CD14-positive monocyte (primary cell): ENCODE data around the gene SHCBP1L. TPM values are rescaled to one million over a fixed set of nuclear protein-coding genes. Genes with fewer than 3 reads are reported as not detected.
"Not testable (repeated sequence)": the region's sequence is repeated elsewhere in the genome, so short reads cannot be mapped to it uniquely, and the experiment has no call there.

Experiments used
- DNase-seq, 3 donors: peaks; one replicate each; pipeline ENCODE4 v3.0.0-alpha.2; 2011 to 2022
- H2AFZ ChIP-seq: 2 replicates; pipeline ENCODE4 v1.6.0; 2012; ENCODE audit warnings: mild to moderate bottlenecking, low read depth, low read length, inconsistent platforms; ENCODE audit not compliant: insufficient read depth, poor library complexity, severe bottlenecking
- H3K27ac ChIP-seq, 2 donors: 1 replicate in 1 of 2; 2 replicates in 1 of 2; pipeline ENCODE4 v1.5.1; 2012 to 2013; ENCODE audit warnings: low read length in 2 of 2, control low read depth in 1 of 2, inconsistent platforms in 1 of 2, low read depth in 1 of 2, mild to moderate bottlenecking in 1 of 2
- H3K27me3 ChIP-seq, 2 donors: one replicate each; pipeline versions ENCODE4 v1.6.0 to v1.6.1; 2011 to 2013; ENCODE audit warnings: low read length in 2 of 2; ENCODE audit not compliant: control insufficient read depth in 2 of 2, insufficient read depth in 2 of 2
- H3K36me3 ChIP-seq, 2 donors: replicated peaks in 1 of 2; 1 replicate in 1 of 2; 2 replicates in 1 of 2; pipeline versions ENCODE4 v1.5.1 to v1.6.1; 2012 to 2013; ENCODE audit warnings: low read length in 2 of 2, control low read depth in 1 of 2, inconsistent platforms in 1 of 2, mild to moderate bottlenecking in 1 of 2; ENCODE audit not compliant: insufficient read depth in 2 of 2, control insufficient read depth in 1 of 2
- H3K4me1 ChIP-seq, 2 donors: 1 replicate in 1 of 2; 2 replicates in 1 of 2; pipeline versions ENCODE4 v1.5.1 to v1.6.1; 2012 to 2013; ENCODE audit warnings: low read length in 2 of 2, control low read depth in 1 of 2, inconsistent platforms in 1 of 2, mild to moderate bottlenecking in 1 of 2, moderate library complexity in 1 of 2; ENCODE audit not compliant: insufficient read depth in 2 of 2, control insufficient read depth in 1 of 2
- H3K4me2 ChIP-seq: replicated peaks from 2 replicates; pipeline ENCODE3; 2012; ENCODE audit warnings: low read length, moderate library complexity, mild to moderate bottlenecking; ENCODE audit not compliant: poor library complexity, severe bottlenecking; ENCODE audit errors: extremely low read depth
- H3K4me3 ChIP-seq, 3 experiments: fragments of 200-600 bp in 1 of 3; sonication (generic) in 1 of 3; replicated peaks in 1 of 3; 1 replicate in 2 of 3; 2 replicates in 1 of 3; pipeline ENCODE4 v1.5.1; 2011 to 2013; ENCODE audit warnings: low read length in 3 of 3, mild to moderate bottlenecking in 3 of 3, control low read depth in 2 of 3, low read depth in 2 of 3, inconsistent platforms in 1 of 3, moderate library complexity in 1 of 3
- H3K79me2 ChIP-seq: 2 replicates; pipeline ENCODE4 v1.6.0; 2012; ENCODE audit warnings: mild to moderate bottlenecking, control low read depth, inconsistent platforms, low read length, moderate library complexity; ENCODE audit not compliant: insufficient read depth
- H3K9ac ChIP-seq: 2 replicates; pipeline ENCODE4 v1.6.0; 2017; ENCODE audit warnings: low read length, mild to moderate bottlenecking; ENCODE audit not compliant: insufficient read depth, poor library complexity, severe bottlenecking
- H3K9me3 ChIP-seq, 2 donors: replicated peaks in 1 of 2; 1 replicate in 1 of 2; 2 replicates in 1 of 2; pipeline versions ENCODE4 v1.5.1 to v1.6.1; 2012 to 2013; ENCODE audit warnings: low read length in 2 of 2, control low read depth in 1 of 2; ENCODE audit not compliant: control insufficient read depth in 1 of 2, insufficient read depth in 1 of 2
- H4K20me1 ChIP-seq: 2 replicates; pipeline ENCODE4 v1.6.0; 2012; ENCODE audit warnings: mild to moderate bottlenecking, low read length, control low read depth, moderate library complexity; ENCODE audit not compliant: insufficient read depth
- H3K27ac Mint-ChIP-seq, 7 donors: one replicate each; pipeline ENCODE4 v1.8.0; 2020; ENCODE audit warnings: mild to moderate bottlenecking in 7 of 7, mixed read lengths in 7 of 7, moderate library complexity in 6 of 7, inconsistent platforms in 2 of 7
- H3K27me3 Mint-ChIP-seq, 3 donors: one replicate each; pipeline ENCODE4 v1.8.0; 2021 to 2022; ENCODE audit warnings: low read depth in 3 of 3, mild to moderate bottlenecking in 3 of 3, mixed read lengths in 3 of 3, moderate library complexity in 3 of 3, inconsistent platforms in 1 of 3
- H3K36me3 Mint-ChIP-seq, 2 donors: one replicate each; pipeline ENCODE4 v1.8.0; 2020; ENCODE audit warnings: mixed read lengths in 2 of 2, inconsistent platforms in 1 of 2, mild to moderate bottlenecking in 1 of 2
- H3K4me1 Mint-ChIP-seq: one replicate; pipeline ENCODE4 v1.8.0; 2020; ENCODE audit warnings: mild to moderate bottlenecking, mixed read lengths
- H3K4me3 Mint-ChIP-seq, 2 donors: one replicate each; pipeline ENCODE4 v1.8.0; 2020; ENCODE audit warnings: mild to moderate bottlenecking in 2 of 2, mixed read lengths in 2 of 2, moderate library complexity in 1 of 2
- H3K9me3 Mint-ChIP-seq, 7 donors: one replicate each; pipeline ENCODE4 v1.8.0; 2020 to 2022; ENCODE audit warnings: mixed read lengths in 7 of 7, mild to moderate bottlenecking in 6 of 7, moderate library complexity in 6 of 7, inconsistent platforms in 2 of 7
- CTCF ChIP-seq: fragments of 200-600 bp; IDR thresholded peaks from one replicate; pipeline ENCODE4 v1.8.0; 2022; ENCODE audit warnings: antibody characterized with exemption, mild to moderate bottlenecking
- WGBS: methylation state at CpG from one replicate; pipeline ENCODE4 v1.1.5; 2013; ENCODE audit warnings: missing lambda C conversion rate; ENCODE audit not compliant: insufficient coverage; 5-methylcytosine and 5-hydroxymethylcytosine counted together
- intact Hi-C, 2 donors: fragments of 100-400 bp; cut with micrococcal nuclease; formaldehyde crosslinking; loops; one replicate each; pipeline versions ENCODE4 v1.15.0 to v1.15.1; 2023
- polyA plus RNA-seq, 3 donors: library from polyadenylated mRNA; depleted of rRNA in 1 of 3; unstranded in 2 of 3; stranded (reverse) in 1 of 3; fragments of 300-500 nt in 2 of 3; fragments of >200 nt in 1 of 3; fragmentation: Illumina TruSeq in 2 of 3; gene quantifications; 1 replicate in 2 of 3; 2 replicates in 1 of 3; pipeline ENCODE4 v1.2.3, GENCODE V29; 2012 to 2021

The SHCBP1L gene
- polyA plus RNA-seq, 3 donors = not detected

GRCh38 chr1:182909578-182909977 lies 43.4 kb downstream of the SHCBP1L start:
- H3K9me3 ChIP-seq = peaks cover 0 to 10% of the 10 kb centered on the region in 2 donors
- no peak for TF ChIP-seq CTCF
- no peaks in the 10 kb centered on the region for H4K20me1 ChIP-seq
- intact Hi-C loops = no loop called here
- no peaks in the 10 kb centered on the region for H3K36me3 ChIP-seq
- H3K27ac Mint-ChIP-seq = no peak overlapping the region
- no peak overlapping the region for H2AFZ ChIP-seq
- 62% methylated on average over 2 of the region's 4 CpGs for WGBS
- no peak overlapping the region for H3K9ac ChIP-seq
- H3K27ac ChIP-seq = no peak overlapping the region
- no peaks in the 10 kb centered on the region for H3K4me1 Mint-ChIP-seq
- H3K4me2 ChIP-seq = no peak overlapping the region
- no peaks in the 10 kb centered on the region for H3K79me2 ChIP-seq
- H3K4me3 Mint-ChIP-seq = no peak overlapping the region
- H3K4me3 ChIP-seq = no peak overlapping the region
- no peaks in the 10 kb centered on the region for H3K36me3 Mint-ChIP-seq
- no peak for DNase-seq
- peaks cover 0 to 17% (median 12%) of the 10 kb centered on the region in 7 donors for H3K9me3 Mint-ChIP-seq
- no peaks in the 10 kb centered on the region for H3K4me1 ChIP-seq
- no peaks in the 10 kb centered on the region for H3K27me3 ChIP-seq
- peaks cover 2 to 7% (median 4%) of the 10 kb centered on the region in 3 donors for H3K27me3 Mint-ChIP-seq

GRCh38 chr1:182905321-182905720 lies 47.6 kb downstream of the SHCBP1L start:
- intact Hi-C loops = no loop called here
- H3K4me1 Mint-ChIP-seq = no peaks in the 10 kb centered on the region
- H4K20me1 ChIP-seq = no peaks in the 10 kb centered on the region
- DNase-seq = no peak
- H3K4me3 Mint-ChIP-seq = no peak overlapping the region
- H3K9me3 Mint-ChIP-seq = no peaks in the 10 kb centered on the region
- TF ChIP-seq CTCF = no peak
- H3K4me2 ChIP-seq = no peak overlapping the region
- no peak overlapping the region for H3K9ac ChIP-seq
- H3K79me2 ChIP-seq = no peaks in the 10 kb centered on the region
- WGBS = no CpG with 5 or more reads among the region's 2 CpGs
- H3K9me3 ChIP-seq = no peaks in the 10 kb centered on the region
- no peaks in the 10 kb centered on the region for H3K27me3 ChIP-seq
- H3K27ac ChIP-seq = no peak overlapping the region
- no peak overlapping the region for H2AFZ ChIP-seq
- H3K4me1 ChIP-seq = no peaks in the 10 kb centered on the region
- no peak overlapping the region for H3K4me3 ChIP-seq
- no peak overlapping the region for H3K27ac Mint-ChIP-seq
- no peaks in the 10 kb centered on the region for H3K36me3 ChIP-seq
- H3K27me3 Mint-ChIP-seq = peaks cover 0 to 7% (median 2%) of the 10 kb centered on the region in 3 donors
- no peaks in the 10 kb centered on the region for H3K36me3 Mint-ChIP-seq

- H3K4me3 ChIP-seq, H3K4me2 ChIP-seq, H3K79me2 ChIP-seq, H4K20me1 ChIP-seq, H3K4me1 Mint-ChIP-seq, intact Hi-C loops, H3K27me3 ChIP-seq, H3K4me3 Mint-ChIP-seq, H3K27ac Mint-ChIP-seq, H2AFZ ChIP-seq, H3K9me3 ChIP-seq, H3K27ac ChIP-seq, DNase-seq, H3K9me3 Mint-ChIP-seq, H3K36me3 Mint-ChIP-seq, H3K27me3 Mint-ChIP-seq, H3K9ac ChIP-seq, H3K36me3 ChIP-seq, H3K4me1 ChIP-seq: not testable (repeated sequence)
- WGBS = no CpG with 5 or more reads among the region's 5 CpGs
These were observed 51.0 kb downstream of the SHCBP1L start for GRCh38 chr1:182901946-182902345.
